Renal cortex interstitium (tissue), 11 donors: ENCODE results near the gene ADM5. TPM values are rescaled to one million over a fixed set of nuclear protein-coding genes. Genes with fewer than 3 reads are reported as not detected.
"Not testable (repeated sequence)": the region's sequence is repeated elsewhere in the genome, so short reads cannot be mapped to it uniquely, and the experiment has no call there.

Source experiments
- DNase-seq, 11 donors: peaks; one replicate each; pipeline ENCODE4 v3.0.0-alpha.2; 2013; ENCODE audit warnings: low read depth in 9 of 11, low spot score in 4 of 11; ENCODE audit errors: extremely low read depth in 1 of 11
- polyA plus RNA-seq, 3 donors: library from polyadenylated mRNA; unstranded; fragments of 120-200 nt; gene quantifications; one replicate each; pipeline ENCODE4 v1.2.1, GENCODE V29; 2013; ENCODE audit not compliant: insufficient read length in 3 of 3

Gene ADM5
- polyA plus RNA-seq, 3 donors, result 1.1 to 1.6 (median 1.5) TPM

- no peak for DNase-seq
These were observed 773 bp downstream of the ADM5 start for GRCh38 chr19:49690079-49690655.

GRCh38 chr19:49690656-49691242 lies 1.4 kb downstream of the ADM5 start, which contains the start of gene CPT1C:
Gene CPT1C, plus strand, starts transcription at chr19:49691116. Its CDS starts 1,137 bp downstream, at chr19:49692253.
- DNase-seq, result peak in 4 of 11 donors; percentile 56 to 66 (median 58)

GRCh38 chr19:49691243-49692146 lies 2.1 kb downstream of the ADM5 start:
- DNase-seq, result peak in 5 of 11 donors; percentile 49 to 82 (median 76)

- no peak for DNase-seq
These were observed 2.7 kb downstream of the ADM5 start for GRCh38 chr19:49692147-49692506.

- DNase-seq, result no peak
These were observed 6.7 kb downstream of the ADM5 start for GRCh38 chr19:49696115-49696514.

GRCh38 chr19:49696865-49697264 lies 7.5 kb downstream of the ADM5 start:
- no peak for DNase-seq

GRCh38 chr19:49699364-49699763 lies 10.0 kb downstream of the ADM5 start:
- no peak for DNase-seq

GRCh38 chr19:49700563-49700962 lies 11.2 kb downstream of the ADM5 start:
- DNase-seq, result no peak

GRCh38 chr19:49701271-49701786 lies 11.9 kb downstream of the ADM5 start:
- DNase-seq, result no peak

GRCh38 chr19:49704888-49705642 lies 15.7 kb downstream of the ADM5 start:
- no peak for DNase-seq

GRCh38 chr19:49705919-49706318 lies 16.5 kb downstream of the ADM5 start:
- no peak for DNase-seq

- no peak for DNase-seq
These were observed 21.1 kb downstream of the ADM5 start for GRCh38 chr19:49710372-49710951.

GRCh38 chr19:49712397-49712859 lies 23.0 kb downstream of the ADM5 start:
- no peak for DNase-seq

GRCh38 chr19:49713236-49713845 lies 23.9 kb downstream of the ADM5 start:
- DNase-seq, result no peak

- no peak for DNase-seq
These were observed 26.8 kb downstream of the ADM5 start for GRCh38 chr19:49716154-49716553.

- DNase-seq, result no peak
These were observed 29.1 kb downstream of the ADM5 start for GRCh38 chr19:49718511-49718910.

- no peak for DNase-seq
These were observed 29.6 kb downstream of the ADM5 start for GRCh38 chr19:49718991-49719390.

- DNase-seq, result not testable (repeated sequence)
These were observed 30.0 kb downstream of the ADM5 start for GRCh38 chr19:49719420-49719819.
